WTC11 (cell line): ENCODE data around the gene THOC5.
"Not testable (repeated sequence)": the region's sequence is repeated elsewhere in the genome, so short reads cannot be mapped to it uniquely, and the experiment has no call there.

Source experiments
- GRHL2 ChIP-seq: fragments of 250-450 bp; sonication (Bioruptor Pico); IDR thresholded peaks from 2 replicates; pipeline ENCODE4 v1.8.0; 2022; ENCODE audit warnings: mild to moderate bottlenecking, moderate library complexity; ENCODE audit not compliant: insufficient replicate concordance, severe bottlenecking
- TF ChIP-seq, protein P1 (sequence below): fragments of 200-600 bp; IDR thresholded peaks from 2 replicates; pipeline ENCODE4 v1.8.0; 2022; ENCODE audit warnings: antibody characterized with exemption

GRCh38 chr22:29545045-29545444 is 8.5 kb downstream of the THOC5 start:
- TF ChIP-seq GRHL2: not testable (repeated sequence)
- TF ChIP-seq, protein P1, sequence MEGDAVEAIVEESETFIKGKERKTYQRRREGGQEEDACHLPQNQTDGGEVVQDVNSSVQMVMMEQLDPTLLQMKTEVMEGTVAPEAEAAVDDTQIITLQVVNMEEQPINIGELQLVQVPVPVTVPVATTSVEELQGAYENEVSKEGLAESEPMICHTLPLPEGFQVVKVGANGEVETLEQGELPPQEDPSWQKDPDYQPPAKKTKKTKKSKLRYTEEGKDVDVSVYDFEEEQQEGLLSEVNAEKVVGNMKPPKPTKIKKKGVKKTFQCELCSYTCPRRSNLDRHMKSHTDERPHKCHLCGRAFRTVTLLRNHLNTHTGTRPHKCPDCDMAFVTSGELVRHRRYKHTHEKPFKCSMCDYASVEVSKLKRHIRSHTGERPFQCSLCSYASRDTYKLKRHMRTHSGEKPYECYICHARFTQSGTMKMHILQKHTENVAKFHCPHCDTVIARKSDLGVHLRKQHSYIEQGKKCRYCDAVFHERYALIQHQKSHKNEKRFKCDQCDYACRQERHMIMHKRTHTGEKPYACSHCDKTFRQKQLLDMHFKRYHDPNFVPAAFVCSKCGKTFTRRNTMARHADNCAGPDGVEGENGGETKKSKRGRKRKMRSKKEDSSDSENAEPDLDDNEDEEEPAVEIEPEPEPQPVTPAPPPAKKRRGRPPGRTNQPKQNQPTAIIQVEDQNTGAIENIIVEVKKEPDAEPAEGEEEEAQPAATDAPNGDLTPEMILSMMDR: not testable (repeated sequence)
